DMS114 treated with DMSO at 0.1 percent for 48 hours (cell line): ENCODE measurements around the gene HERC3.

Experiments used
- DNase-seq: peaks from one replicate; lab custom pipeline; 2025; ENCODE audit not compliant: unreplicated experiment; lab: John Stamatoyannopoulos, UW

HERC3 gene

DNA sequence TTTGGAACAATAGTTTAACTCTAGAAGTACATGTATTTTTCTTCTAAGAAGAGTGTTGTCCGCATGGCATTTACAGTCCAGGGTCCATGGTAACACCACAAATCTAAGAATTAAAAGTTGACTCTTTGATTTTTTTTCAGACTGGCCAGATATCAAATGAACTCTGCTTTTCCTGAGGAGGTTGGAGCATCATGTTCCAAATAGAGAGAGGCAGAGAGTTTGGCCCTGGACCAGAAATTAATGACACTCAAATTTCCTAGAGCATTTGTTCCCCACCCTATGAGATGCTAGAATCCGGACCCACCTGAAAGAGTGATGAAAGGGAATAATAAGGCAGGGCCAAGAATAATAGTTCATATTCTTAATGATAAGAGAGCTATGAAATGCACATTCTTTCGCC is 152.3 kb downstream of the HERC3 start:
- DNase-seq, result no peak

DNA sequence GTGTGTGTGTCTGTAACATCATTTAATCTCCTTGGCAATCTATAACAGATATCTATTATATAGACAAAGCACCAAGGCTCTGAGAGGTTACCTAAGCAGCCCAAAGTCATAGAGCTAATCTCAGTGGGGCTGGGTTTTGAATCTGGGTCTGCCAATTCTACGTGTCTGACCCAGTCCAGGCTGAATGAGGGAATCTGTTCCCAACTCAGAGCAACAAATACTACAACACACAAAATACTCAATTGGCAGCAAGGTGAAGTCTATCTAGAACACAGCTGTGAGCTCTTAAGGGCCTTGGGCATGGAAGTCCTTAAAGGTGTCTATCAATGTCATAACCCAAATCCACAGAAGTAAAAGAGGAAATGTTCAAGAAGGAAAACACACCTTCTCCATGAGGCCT is 152.9 kb downstream of the HERC3 start:
- DNase-seq, result no peak

DNA sequence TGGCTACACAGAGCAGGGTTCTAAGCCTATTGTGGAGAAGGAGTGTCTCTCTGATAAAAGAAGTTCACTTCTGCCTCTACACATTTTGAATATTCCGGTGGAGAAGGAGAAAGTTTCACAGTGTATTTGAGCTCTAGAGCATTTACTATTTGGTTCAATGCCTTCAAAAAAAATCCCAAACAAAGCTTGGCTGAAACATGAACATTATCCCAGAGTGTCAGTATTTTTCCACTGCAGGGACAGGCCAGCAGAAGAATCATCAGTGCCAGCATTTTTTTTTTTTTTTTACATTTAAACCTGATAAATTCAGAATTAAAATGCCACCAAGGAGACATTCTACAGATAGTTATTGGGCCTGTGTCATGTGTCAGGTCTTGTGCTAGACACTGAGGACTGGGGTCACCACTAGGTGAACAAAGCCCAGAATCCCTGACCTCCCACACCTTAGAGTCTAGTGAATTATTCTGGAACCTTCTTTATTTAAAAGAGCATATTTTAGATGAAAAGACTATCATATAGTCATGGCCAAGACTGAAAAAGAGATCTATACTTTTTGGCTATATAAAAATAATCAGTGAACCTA is 153.4 kb downstream of the HERC3 start:
- no peak for DNase-seq

DNA sequence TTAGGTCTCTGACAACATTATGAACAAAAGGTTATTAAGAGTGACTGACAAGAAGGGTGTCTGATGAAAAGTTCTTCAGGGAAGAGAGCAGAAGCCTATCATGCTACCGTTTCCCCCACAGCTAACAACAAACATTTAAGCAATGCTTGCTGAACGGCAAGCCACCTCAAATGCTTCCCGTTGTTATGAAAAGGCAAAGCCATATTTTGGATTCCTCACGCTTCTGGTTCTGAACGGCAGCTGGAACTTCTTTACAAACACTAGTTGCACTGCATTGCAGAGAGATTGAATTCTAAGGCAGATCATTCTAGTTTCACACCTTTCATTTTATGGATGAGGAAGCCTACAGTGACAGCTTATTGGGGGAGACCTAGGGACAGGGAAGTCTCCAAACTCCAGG is 153.9 kb downstream of the HERC3 start:
- no peak for DNase-seq

DNA sequence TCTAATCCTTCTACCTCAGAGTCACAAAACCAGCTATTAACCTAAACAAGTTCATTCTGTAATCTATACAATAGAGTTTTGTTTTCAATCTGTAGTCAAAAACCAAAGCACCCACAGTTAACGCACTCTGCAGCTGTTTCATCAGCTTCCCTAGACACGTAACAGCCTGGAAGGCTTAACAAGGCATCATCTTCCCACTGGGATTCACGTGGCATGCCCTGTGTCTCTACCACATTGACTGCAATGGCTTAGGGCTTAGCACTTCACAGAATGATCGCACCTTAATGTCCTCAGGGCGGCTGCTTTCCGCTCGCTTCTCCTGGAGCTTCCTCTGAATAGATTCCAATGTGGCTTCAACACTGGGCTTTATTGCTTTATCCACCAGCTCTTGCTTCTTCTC is 155.1 kb downstream of the HERC3 start:
- DNase-seq, result no peak

DNA sequence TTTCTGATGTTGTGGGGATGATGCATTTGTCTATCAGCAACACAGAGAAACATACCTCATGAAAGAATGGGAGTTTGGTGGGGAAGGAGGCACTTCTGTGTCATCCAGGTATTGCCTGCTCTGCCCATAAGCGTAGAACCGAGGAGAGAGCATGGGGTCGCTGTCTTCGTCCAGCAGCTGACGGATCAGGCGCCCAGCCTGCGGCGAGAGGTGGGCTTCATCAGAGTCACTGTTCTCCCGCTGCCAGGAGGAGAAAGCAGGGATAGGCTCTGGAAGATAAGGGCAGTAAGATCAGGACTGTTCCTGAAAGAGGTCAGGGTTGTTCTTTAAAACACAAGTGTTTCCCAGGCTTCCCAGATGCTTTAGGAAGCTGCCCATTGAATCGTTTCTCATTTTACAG is 158.1 kb downstream of the HERC3 start:
- DNase-seq, result no peak

DNA sequence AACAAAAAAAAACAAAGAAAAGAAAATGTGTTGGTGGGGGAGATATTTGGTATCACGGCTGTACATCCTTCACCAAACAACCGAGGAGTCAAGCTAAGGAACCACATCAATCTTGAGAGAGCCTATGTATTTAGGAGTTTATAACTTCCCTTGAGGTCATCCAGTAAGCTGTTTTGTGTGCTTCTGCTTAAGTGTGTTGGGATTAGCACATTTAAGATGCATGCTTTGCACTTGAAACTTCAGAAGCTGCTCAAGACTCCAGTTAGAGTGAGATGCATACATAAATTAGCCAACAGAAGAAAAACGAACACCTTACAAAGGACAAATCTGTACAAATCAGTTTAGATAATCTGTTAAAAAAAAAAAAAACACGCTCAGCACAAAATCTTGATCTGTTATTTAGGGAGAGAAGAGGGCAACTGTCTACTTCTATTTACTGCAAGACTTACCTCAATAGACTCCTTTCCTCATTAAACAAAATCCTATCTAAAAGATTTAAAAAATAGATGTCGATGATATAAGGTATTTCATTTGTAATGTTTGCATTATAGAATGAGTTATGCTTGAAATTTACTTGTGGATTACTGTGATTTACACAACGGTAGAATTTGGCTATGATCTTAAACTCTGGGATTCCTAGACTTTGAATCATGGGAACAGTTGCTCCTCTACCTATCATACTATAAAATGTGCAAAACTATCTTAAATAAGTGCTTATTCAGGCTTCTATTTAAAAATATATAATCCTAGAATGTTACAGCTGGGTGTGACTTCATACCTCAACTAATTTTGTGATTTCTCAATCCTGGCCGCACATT is 159.2 kb downstream of the HERC3 start:
- no peak for DNase-seq

DNA sequence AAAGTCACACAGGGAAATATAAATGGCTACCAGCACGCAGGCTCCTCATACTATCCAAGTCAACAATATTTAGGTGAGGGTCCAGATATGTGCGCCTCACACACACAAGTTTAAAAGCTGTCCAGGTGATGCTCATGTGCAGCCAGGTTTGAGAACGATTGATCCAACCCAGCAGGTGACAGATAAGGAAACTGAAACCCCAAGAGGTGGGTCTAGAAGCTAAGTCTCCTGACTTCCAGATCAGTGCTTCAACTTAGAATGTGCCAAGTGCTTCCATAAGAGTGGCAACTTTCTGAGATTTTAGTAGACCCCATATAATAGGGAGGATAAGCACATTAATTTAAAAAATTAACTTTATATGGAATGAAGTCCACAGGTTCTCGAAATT is 159.8 kb downstream of the HERC3 start:
- DNase-seq, result no peak

DNA sequence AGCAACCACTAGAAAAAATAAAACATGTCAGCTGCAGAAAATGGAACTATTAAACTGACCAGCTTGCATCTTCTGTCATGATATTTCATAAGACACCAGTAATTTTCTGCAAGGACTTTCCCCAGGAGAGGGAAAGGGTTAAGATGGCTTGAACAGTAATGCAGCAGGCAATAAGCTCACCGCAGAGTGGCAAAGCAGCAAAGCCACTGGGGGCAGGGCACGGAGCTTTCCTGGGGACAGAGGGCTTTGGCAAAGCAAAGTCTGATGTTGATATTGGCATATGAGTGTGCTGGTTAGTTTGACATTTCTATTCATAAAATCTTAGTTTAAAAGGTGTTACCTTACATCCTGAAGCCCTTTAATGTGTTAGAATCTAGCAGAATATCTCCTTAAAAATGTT is 160.5 kb downstream of the HERC3 start:
- DNase-seq, result no peak

DNA sequence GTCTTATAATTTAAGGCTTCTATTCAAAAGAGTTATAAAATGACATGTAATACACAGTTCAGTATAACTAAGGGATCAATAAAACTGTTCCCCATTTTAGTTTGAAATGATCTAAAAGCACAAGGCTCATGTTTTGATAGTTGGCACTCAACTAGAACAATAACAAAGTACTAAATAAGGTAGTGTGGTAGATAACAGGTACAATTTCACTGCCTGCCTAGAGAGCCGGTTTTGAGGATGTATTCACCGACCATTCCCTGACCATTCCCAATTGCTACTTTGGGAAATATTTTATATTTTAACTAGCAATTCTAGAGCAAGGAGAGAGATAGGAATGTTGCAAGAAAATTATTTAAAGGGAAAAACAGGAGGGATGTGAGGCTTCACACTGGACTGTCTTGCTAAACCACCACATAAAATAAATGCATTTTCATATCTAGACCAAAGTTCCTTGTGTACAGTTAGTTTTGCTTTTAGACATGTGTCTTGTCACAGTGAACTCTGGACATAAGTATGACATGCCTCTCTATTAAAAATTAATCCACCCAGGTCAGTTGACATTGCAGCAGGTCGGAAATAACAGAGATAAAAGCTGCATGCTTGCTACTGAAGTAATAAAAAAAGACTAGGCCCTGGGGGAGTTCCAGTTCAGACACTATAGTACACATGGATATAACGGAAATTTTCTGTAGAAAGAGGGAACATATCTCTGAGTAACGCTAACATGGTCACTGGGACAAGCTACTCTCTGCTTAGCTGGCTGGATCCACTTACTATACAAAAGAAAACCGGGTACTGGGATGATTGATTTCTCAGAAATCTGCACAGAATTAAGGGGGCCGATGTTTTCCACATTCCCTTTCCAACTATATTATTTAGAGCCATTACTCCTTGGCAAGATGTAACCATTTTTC is 161.6 kb downstream of the HERC3 start:
- DNase-seq, result no peak

DNA sequence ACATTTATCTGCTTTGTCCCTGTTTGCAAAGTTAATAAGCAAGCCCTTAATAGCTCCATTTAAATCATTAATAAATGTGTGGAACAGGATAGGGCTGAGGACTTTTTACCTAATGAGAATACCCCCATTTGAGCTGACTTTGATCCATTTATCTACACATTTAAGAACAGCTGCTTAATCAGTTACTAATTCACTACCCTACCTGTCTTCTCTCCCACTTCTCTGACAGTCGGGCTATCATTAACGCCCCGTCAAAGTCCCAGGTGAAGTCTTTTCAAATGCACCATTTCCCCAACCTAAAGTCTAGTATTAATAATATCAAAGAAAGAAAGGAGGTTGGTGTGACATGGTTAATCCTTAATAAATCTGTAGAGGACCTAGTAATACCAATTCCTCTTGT is 162.5 kb downstream of the HERC3 start:
- DNase-seq, result no peak

DNA sequence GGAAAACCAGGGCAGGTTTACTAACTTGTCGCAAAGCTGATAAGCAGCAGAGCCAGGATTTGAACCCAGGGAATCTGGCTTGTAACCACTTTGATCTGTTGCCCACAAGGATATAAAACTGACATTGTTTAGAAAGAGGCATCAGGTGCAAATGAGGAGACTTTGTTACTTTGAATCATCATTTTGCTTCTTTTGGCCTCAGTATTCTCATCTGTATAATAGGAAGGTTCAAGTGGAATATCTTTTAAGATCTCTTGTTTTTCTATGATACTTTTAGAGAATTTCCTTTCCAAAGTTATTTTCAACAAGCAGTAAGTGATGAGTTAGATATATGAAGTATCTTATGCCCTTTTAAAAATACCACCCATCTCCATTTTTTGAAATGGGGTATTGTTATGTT is 163.2 kb downstream of the HERC3 start:
- no peak for DNase-seq

DNA sequence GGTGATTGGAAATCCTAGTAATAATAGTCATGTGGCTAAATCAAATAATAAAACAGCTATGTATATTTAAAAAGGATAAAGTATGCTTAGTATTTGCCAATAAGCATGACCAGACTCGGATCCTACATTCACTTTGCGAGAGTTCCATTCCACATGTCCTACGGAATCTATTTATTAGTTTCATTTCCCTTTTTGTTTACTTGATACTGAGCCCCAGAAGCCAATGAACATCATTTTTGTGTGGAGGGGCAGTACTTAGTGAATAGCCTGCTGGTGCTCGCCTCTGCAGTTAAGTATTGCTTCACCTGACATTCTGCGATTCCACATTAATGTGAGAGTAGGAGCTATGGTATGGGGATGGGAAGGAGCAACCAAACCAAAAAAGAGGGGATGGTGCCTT is 163.9 kb downstream of the HERC3 start:
- no peak for DNase-seq

DNA sequence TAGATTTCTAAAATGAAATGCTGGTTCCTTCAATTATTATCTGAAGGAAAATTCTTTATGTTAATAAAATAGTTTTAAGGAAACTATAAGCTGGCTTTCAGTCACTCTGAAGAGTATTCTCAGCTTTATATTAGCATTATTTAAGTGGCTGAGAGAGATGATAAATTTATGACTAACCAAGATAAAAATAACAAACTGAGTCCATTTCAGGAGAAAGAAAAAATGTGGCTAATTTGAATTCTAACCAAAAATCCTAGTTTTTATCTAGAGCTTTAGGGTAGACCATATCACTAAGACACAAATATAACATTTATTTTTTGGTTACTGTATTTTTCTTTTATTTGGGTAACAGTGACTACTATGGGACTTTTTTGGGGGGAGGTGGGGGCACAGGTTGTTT is 164.8 kb downstream of the HERC3 start:
- DNase-seq, result no peak

DNA sequence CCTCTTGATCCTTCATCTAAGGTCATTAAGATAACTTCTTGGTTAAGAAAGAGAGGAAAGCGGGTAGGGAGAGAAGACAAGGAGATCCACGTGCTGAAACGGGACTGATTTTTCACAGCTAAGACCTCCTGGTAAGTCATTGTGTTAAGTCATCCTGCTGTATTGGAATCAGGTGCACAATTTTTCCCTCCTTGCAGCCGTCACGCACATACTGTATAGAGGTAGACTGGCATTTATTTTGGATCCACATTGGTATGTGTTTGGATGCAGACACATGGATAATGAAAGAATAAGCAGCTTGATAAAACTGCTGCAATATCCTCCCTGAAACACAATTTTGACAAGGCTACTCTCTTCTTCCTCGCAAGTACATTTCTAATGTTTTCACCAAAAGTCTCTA is 165.5 kb downstream of the HERC3 start:
- DNase-seq, result no peak
